Neural crest cell (in vitro differentiated cells): ENCODE data around the gene MRM2. TPM values are rescaled to one million over a fixed set of nuclear protein-coding genes. Genes with fewer than 3 reads are reported as not detected.
A peak's percentile ranks its signal among the peaks of the same experiment; 100 is the strongest.

Experiments
- DNase-seq: peaks from one replicate; pipeline ENCODE4 v3.0.0; 2021; ENCODE audit warnings: low read depth, mixed read lengths, low spot score
- H3K27ac Mint-ChIP-seq: one replicate; pipeline ENCODE4 v1.8.0; 2021; ENCODE audit warnings: mild to moderate bottlenecking, mixed read lengths; ENCODE audit not compliant: unreplicated experiment
- H3K27me3 Mint-ChIP-seq: 2 replicates; pipeline ENCODE4 v1.8.0; 2021; ENCODE audit warnings: low read depth, mild to moderate bottlenecking, mixed read lengths
- H3K36me3 Mint-ChIP-seq: 2 replicates; pipeline ENCODE4 v1.8.0; 2021; ENCODE audit warnings: low read depth, mild to moderate bottlenecking, mixed read lengths
- H3K4me1 Mint-ChIP-seq: 2 replicates; pipeline ENCODE4 v1.8.0; 2021; ENCODE audit warnings: mixed read lengths
- H3K4me3 Mint-ChIP-seq: one replicate; pipeline ENCODE4 v1.8.0; 2021; ENCODE audit warnings: mild to moderate bottlenecking, mixed read lengths
- H3K9me3 Mint-ChIP-seq: 2 replicates; pipeline ENCODE4 v1.8.0; 2021; ENCODE audit warnings: mixed read lengths
- CTCF ChIP-seq: fragments of 200-600 bp; sonication (generic); conservative IDR thresholded peaks from 2 replicates; pipeline ENCODE4 v1.5.0; 2021; ENCODE audit warnings: antibody characterized with exemption, mild to moderate bottlenecking
- total RNA-seq: library from RNA; stranded (reverse); gene quantifications from 2 replicates; pipeline ENCODE4 v1.2.1, GENCODE V29; 2021

Gene MRM2
- total RNA-seq, 1 donor from 2014 or later: 48.5 TPM

DNA sequence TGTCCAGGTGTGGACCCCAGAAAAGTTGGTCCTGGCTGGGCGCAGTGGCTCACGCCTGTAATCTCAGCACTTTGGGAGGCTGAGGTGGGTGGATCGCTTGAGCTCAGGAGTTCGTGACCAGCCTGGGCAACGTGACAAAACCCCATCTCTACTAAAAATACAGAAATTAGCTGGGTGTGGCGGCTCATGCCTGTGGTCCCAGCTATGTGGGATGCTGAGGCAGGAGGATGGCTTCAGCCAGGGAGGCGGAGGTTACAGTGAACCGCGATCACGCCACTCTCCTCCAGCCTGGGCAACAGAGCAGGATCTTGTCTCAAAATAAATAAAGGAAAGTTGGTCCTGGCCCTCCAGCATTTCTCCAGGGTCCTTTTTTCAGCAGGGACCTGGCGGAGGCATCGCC, 1.5 kb upstream of the MRM2 start:
- no peak overlapping the region for H3K27ac Mint-ChIP-seq
- no peaks in the 10 kb centered on the region for H3K9me3 Mint-ChIP-seq
- H3K27me3 Mint-ChIP-seq: no peaks in the 10 kb centered on the region
- H3K4me1 Mint-ChIP-seq: peaks cover 16% of the 10 kb centered on the region
- H3K36me3 Mint-ChIP-seq: no peaks in the 10 kb centered on the region
- TF ChIP-seq CTCF: no peak
- DNase-seq: no peak
- peak overlapping the region; percentile 94 for H3K4me3 Mint-ChIP-seq

DNA sequence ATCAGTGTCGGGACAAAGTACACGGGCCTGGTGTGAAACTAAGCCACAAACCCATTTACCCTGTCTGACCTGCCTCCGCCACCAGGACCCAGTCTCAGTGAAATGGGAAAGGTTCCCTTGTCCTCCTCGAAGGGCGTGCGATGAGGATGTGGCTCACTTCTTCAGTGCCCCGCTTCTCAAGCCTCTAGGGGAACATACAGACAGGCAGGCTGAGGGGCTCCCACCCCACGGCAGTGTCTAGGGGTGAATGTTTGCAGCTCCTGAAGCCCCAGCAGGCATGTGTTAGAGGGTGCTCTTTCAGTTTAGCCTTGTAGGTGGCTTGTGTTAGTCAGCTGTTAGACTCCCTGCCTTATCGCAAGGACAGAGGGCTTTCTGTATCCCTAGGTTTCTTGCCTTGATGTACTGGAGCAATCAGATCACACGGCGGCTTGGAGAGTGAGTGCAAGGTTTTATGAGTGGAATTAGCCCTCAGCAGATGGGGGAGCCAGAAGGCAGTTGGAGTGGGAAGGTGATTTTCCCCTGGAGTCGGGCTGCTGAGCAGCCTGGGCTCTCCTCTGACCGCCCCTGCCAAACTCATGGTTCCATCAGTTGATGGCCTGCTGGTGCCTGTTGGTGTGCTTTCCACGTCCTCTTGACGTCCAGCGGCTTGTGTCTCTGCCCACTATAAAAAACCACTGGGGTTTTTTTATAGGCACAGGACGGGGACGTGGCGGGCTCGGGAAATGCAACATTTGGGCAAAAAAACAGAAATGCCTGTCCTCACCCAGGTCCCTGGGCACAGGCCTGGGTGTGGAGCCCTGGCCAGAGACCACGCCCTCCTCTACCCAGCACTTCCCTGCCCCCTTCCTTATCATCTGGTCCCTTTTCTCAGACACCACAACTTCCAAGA, 780 bp upstream of the MRM2 start:
- Mint-ChIP-seq H3K36me3 (no peaks in the 10 kb centered on the region), H3K9me3 (no peaks in the 10 kb centered on the region), H3K4me1 (peaks cover 16% of the 10 kb centered on the region), H3K4me3 (peak overlapping the region; percentile 94), H3K27me3 (no peaks in the 10 kb centered on the region), H3K27ac (peak overlapping the region; percentile 97)
- DNase-seq: no peak
- peak; percentile 28 for TF ChIP-seq CTCF

GRCh38 chr7:2239242-2239641, 2.8 kb downstream of the MRM2 start:
- no peak overlapping the region for H3K27ac Mint-ChIP-seq
- H3K27me3 Mint-ChIP-seq: no peaks in the 10 kb centered on the region
- H3K36me3 Mint-ChIP-seq: peaks cover 6% of the 10 kb centered on the region
- peak overlapping the region; percentile 69 for H3K4me3 Mint-ChIP-seq
- H3K9me3 Mint-ChIP-seq: no peaks in the 10 kb centered on the region
- peaks cover 16% of the 10 kb centered on the region for H3K4me1 Mint-ChIP-seq
- no peak for TF ChIP-seq CTCF
- DNase-seq: no peak

DNA sequence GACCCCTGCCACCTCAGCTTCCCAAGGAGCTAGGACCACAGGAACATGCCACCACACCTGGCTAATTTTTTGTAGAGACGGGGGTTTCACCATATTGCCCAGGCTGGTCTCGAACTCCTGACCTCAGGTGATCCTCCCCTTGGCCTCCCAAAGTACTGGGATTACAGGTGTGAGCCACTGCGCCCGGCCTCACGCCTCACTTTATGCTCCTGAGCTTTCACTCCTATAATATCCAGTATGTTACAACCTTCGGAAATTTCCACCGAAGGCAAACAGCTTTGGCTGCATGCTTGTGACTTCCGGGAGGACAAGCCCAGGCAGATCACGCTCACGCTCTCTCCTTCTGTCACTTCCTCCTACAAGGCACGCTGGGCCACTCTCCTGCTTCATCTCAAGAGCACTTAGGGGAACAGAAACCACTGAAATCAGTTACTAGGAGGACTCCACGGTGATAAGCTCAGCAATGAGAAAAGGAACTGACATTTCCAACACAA, 4.8 kb downstream of the MRM2 start:
- Mint-ChIP-seq H3K4me1 (peaks cover 11% of the 10 kb centered on the region), H3K36me3 (peaks cover 6% of the 10 kb centered on the region), H3K27me3 (no peaks in the 10 kb centered on the region), H3K27ac (no peak overlapping the region), H3K9me3 (no peaks in the 10 kb centered on the region), H3K4me3 (peak overlapping the region; percentile 35)
- DNase-seq: no peak
- no peak for TF ChIP-seq CTCF

DNA sequence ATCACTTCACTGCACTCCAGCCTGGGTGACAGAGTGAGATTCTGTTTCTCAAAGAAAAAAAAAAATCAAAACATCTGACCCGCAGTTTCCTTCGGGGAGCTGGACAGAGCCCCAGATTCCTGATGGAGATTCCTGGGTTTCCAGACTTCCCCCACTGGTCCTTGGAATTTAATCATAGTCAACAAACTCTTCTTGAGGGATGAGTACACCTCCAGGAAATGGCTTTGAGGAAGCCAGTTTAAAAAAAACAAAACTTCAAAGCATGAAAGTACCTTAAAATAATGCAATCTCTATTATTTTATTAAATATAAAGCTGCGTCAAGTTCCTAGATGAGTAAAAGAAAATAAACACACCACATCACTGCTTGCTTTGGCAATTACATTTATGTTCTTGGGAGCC, 8.1 kb downstream of the MRM2 start:
- Mint-ChIP-seq H3K4me3 (peak overlapping the region; percentile 94), H3K36me3 (peaks cover 8% of the 10 kb centered on the region), H3K4me1 (peaks cover 16% of the 10 kb centered on the region), H3K9me3 (no peaks in the 10 kb centered on the region), H3K27me3 (no peaks in the 10 kb centered on the region), H3K27ac (no peak overlapping the region)
- DNase-seq: no peak
- no peak for TF ChIP-seq CTCF
